ENCODE results near the gene TMEM41A. TPM values are rescaled to one million over a fixed set of nuclear protein-coding genes. Genes with fewer than 3 reads are reported as not detected.

TMEM41A gene
- total RNA-seq, 2 donors from 2014 or later, result 10.8 to 17.0 TPM

DNA sequence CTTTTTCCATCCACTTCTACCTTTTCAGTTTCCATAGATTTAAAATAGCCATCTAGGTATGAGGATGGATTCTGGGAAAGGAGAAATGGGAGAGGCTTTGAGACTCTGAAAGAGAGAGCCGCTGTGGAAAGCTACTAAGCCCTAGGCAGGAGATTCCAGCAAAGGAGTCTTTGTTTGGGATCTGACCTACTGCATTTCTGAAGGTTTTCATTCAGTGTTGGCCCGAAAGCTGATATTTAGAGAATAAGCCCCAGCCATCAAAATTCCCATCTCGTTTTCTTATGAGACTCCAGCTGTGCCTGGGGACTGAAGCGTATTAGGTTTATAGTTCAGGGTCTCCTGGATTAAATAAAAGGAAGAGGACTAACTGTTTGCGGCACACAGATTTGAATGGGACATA is 34.1 kb upstream of the TMEM41A start:
- Histone ChIP-seq H3K4me1 (ENCODE audit: control insufficient read depth in 1 of 2, low read depth in 2 of 2) (no peaks in the 10 kb centered on the region), H3K36me3 (no peaks in the 10 kb centered on the region), H3K27me3 (replicated peaks; ENCODE audit: insufficient read depth) (no peaks in the 10 kb centered on the region), H3K9me3 (no peaks in the 10 kb centered on the region), H3K4me3 (no peak overlapping the region), H3K27ac (no peak overlapping the region)
- no peak for ATAC-seq (ENCODE audit: insufficient number of reproducible peaks, low FRiP score, low read depth)
- no peak for DNase-seq (ENCODE audit: low spot score)
- TF ChIP-seq, protein P1, sequence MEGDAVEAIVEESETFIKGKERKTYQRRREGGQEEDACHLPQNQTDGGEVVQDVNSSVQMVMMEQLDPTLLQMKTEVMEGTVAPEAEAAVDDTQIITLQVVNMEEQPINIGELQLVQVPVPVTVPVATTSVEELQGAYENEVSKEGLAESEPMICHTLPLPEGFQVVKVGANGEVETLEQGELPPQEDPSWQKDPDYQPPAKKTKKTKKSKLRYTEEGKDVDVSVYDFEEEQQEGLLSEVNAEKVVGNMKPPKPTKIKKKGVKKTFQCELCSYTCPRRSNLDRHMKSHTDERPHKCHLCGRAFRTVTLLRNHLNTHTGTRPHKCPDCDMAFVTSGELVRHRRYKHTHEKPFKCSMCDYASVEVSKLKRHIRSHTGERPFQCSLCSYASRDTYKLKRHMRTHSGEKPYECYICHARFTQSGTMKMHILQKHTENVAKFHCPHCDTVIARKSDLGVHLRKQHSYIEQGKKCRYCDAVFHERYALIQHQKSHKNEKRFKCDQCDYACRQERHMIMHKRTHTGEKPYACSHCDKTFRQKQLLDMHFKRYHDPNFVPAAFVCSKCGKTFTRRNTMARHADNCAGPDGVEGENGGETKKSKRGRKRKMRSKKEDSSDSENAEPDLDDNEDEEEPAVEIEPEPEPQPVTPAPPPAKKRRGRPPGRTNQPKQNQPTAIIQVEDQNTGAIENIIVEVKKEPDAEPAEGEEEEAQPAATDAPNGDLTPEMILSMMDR (IDR thresholded peaks at IDR 0.05), result no peak

DNA sequence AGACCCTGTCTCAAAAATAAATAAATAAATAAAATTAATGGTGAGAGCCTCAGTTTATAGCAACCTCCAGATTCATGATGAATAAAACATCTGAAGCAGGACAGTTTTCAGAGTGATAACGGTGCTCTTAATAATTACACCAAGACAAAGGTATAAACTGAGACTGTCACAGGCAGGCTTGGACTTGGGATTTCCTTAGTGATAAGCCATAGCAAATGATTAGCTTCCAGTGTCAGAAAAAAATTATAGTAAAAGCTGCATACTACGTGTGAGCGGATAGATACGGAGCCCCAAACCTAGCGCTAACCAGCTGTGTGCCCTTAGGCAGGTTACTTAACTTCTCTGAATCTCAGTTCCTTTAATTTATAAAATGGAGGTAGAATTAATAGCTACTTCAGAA is 32.0 kb upstream of the TMEM41A start:
- Histone ChIP-seq H3K36me3 (no peaks in the 10 kb centered on the region), H3K27me3 (replicated peaks; ENCODE audit: insufficient read depth) (no peaks in the 10 kb centered on the region), H3K27ac (no peak overlapping the region), H3K4me1 (ENCODE audit: control insufficient read depth in 1 of 2, low read depth in 2 of 2) (no peaks in the 10 kb centered on the region), H3K4me3 (no peak overlapping the region), H3K9me3 (no peaks in the 10 kb centered on the region)
- DNase-seq (ENCODE audit: low spot score) (no peak), ATAC-seq (ENCODE audit: insufficient number of reproducible peaks, low FRiP score, low read depth) (no peak)
- TF ChIP-seq, protein P1 (IDR thresholded peaks at IDR 0.05), result no peak

DNA sequence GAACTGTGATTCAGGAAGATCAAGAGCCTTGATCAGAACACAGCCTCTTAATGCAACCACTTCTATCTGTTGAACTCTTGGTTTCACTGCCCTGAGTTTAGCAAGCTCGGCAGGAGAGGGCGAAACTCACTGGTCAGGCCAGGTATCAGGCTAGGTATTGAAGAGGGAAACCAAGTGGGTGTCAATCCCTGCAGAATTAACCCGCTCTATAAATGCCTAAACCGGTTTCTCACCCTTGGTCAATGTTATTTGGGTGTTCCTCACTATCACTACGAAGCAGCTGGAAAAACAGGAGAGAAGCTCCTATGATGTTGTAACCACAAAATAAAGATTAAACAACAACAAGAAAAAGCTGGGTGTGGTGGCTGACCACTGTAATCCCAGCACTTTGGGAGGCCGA is 29.7 kb upstream of the TMEM41A start:
- TF ChIP-seq, protein P1 (IDR thresholded peaks at IDR 0.05), result no peak
- no peaks in the 10 kb centered on the region for H3K4me1 ChIP-seq (ENCODE audit: control insufficient read depth in 1 of 2, low read depth in 2 of 2)
- ATAC-seq (ENCODE audit: insufficient number of reproducible peaks, low FRiP score, low read depth), result no peak
- no peak overlapping the region for H3K27ac ChIP-seq
- no peaks in the 10 kb centered on the region for H3K9me3 ChIP-seq
- H3K36me3 ChIP-seq, result no peaks in the 10 kb centered on the region
- no peaks in the 10 kb centered on the region for H3K27me3 ChIP-seq (replicated peaks; ENCODE audit: insufficient read depth)
- no peak for DNase-seq (ENCODE audit: low spot score)
- no peak overlapping the region for H3K4me3 ChIP-seq

DNA sequence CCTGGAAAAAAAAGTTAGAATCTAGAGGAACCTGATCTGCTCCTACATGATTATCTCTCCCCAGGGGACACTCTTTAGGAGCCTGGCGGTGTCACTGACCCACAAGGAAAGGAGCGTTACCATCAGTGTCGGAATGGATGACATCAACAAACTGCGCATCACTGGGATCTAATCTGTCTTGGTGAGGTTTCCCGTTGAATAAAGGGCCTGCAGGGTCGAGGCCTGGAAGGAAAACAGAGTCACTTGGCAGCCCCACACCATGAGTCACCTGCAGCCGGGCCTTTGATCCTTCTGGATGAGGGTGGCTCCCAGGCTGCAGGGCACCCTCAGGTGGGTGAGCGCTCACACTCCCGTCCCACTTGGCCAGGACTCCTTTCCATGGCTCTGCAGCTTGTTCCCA is 28.5 kb upstream of the TMEM41A start:
- DNase-seq (ENCODE audit: low spot score), result no peak
- Histone ChIP-seq H3K27me3 (replicated peaks; ENCODE audit: insufficient read depth) (no peaks in the 10 kb centered on the region), H3K36me3 (no peaks in the 10 kb centered on the region), H3K9me3 (no peaks in the 10 kb centered on the region), H3K4me3 (no peak overlapping the region), H3K27ac (no peak overlapping the region), H3K4me1 (ENCODE audit: control insufficient read depth in 1 of 2, low read depth in 2 of 2) (no peaks in the 10 kb centered on the region)
- TF ChIP-seq, protein P1 (IDR thresholded peaks at IDR 0.05), result no peak
- no peak for ATAC-seq (ENCODE audit: insufficient number of reproducible peaks, low FRiP score, low read depth)

DNA sequence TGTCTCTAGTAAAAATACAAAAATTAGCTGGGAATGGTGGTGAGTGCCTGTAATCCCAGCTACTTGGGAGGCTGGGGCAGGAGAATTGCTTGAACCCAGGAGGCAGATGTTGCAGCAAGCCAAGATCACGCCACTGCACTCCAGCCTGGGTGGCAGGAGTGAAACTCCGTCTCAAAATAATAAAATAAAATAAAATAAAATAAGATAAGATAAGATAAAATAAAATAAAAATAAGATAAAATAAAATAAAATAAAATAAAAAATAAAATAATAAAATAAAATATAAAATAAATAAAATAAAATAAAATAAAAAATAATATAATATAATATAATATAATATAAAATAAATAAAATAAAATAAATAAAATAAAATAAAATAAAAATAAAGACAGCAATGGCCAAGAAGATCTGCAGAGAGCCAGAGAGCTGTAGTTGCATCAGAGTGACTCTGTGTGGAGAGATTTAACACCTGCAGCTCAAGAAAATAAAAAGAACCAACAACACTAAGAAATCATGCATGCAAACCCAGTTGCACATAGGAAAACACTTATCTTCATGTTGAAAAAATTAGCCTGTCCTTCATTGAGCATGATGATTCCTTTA is 27.6 kb upstream of the TMEM41A start:
- no peak overlapping the region for H3K27ac ChIP-seq
- DNase-seq (ENCODE audit: low spot score) (no peak), ATAC-seq (ENCODE audit: insufficient number of reproducible peaks, low FRiP score, low read depth) (no peak)
- no peak overlapping the region for H3K4me3 ChIP-seq
- H3K27me3 ChIP-seq (replicated peaks; ENCODE audit: insufficient read depth), result no peaks in the 10 kb centered on the region
- no peaks in the 10 kb centered on the region for H3K9me3 ChIP-seq
- H3K36me3 ChIP-seq, result no peaks in the 10 kb centered on the region
- TF ChIP-seq, protein P1 (IDR thresholded peaks at IDR 0.05), result no peak
- H3K4me1 ChIP-seq (ENCODE audit: control insufficient read depth in 1 of 2, low read depth in 2 of 2), result no peaks in the 10 kb centered on the region

All from thoracic aorta (tissue), 2 donors.